Astrocyte (in vitro differentiated cells and primary cell): ENCODE results near the gene DRC1. TPM values are rescaled to one million over a fixed set of nuclear protein-coding genes. Genes with fewer than 3 reads are reported as not detected.

ENCODE experiments used
- DNase-seq: peaks from one replicate; pipeline ENCODE4 v3.0.0-alpha.2; 2010; ENCODE audit warnings: low read depth
- FAIRE-seq: peaks from 2 replicates; lab custom pipeline; 2011; peaks lifted over from hg19 to GRCh38; lab: Jason Lieb, UNC
- H2AFZ ChIP-seq: 2 replicates; pipeline ENCODE4 v1.6.0; 2012; ENCODE audit warnings: low read depth, low read length, inconsistent platforms
- H3K27ac ChIP-seq: 2 replicates; pipeline ENCODE4 v1.5.1; 2011; ENCODE audit warnings: low read depth, low read length, inconsistent platforms
- H3K27me3 ChIP-seq: 2 replicates; pipeline ENCODE4 v1.6.0; 2011; ENCODE audit warnings: low read length, inconsistent platforms; ENCODE audit not compliant: insufficient read depth
- H3K36me3 ChIP-seq: 2 replicates; pipeline ENCODE4 v1.5.1; 2011; ENCODE audit warnings: low read length, inconsistent platforms; ENCODE audit not compliant: insufficient read depth
- H3K4me1 ChIP-seq: 2 replicates; pipeline ENCODE4 v1.5.1; 2011; ENCODE audit warnings: low read length, inconsistent platforms; ENCODE audit not compliant: insufficient read depth
- H3K4me2 ChIP-seq: 2 replicates; pipeline ENCODE4 v1.6.0; 2012; ENCODE audit warnings: low read length, inconsistent platforms
- H3K4me3 ChIP-seq: 2 replicates; pipeline ENCODE4 v1.5.1; 2011; ENCODE audit warnings: low read depth, mild to moderate bottlenecking, low read length, inconsistent platforms; ENCODE audit not compliant: insufficient read depth
- H3K79me2 ChIP-seq: 2 replicates; pipeline ENCODE4 v1.6.0; 2012; ENCODE audit warnings: mild to moderate bottlenecking, low read length, inconsistent platforms; ENCODE audit not compliant: insufficient read depth
- H3K9ac ChIP-seq: 2 replicates; pipeline ENCODE4 v1.6.0; 2012; ENCODE audit warnings: mild to moderate bottlenecking, low read length, inconsistent platforms
- H3K9me3 ChIP-seq: 2 replicates; pipeline ENCODE4 v1.5.1; 2012; ENCODE audit warnings: low read depth, mild to moderate bottlenecking, low read length, inconsistent platforms; ENCODE audit not compliant: insufficient read depth
- H4K20me1 ChIP-seq: 2 replicates; pipeline ENCODE4 v1.6.0; 2012; ENCODE audit warnings: low read length, inconsistent platforms; ENCODE audit not compliant: insufficient read depth
- H3K27ac Mint-ChIP-seq: one replicate; pipeline ENCODE4 v1.8.0; 2021; ENCODE audit warnings: mild to moderate bottlenecking, mixed read lengths; ENCODE audit not compliant: unreplicated experiment
- H3K27me3 Mint-ChIP-seq: one replicate; pipeline ENCODE4 v1.8.0; 2021; ENCODE audit warnings: low read depth, mixed read lengths; ENCODE audit not compliant: unreplicated experiment
- H3K36me3 Mint-ChIP-seq: one replicate; pipeline ENCODE4 v1.8.0; 2021; ENCODE audit warnings: low read depth, mixed read lengths; ENCODE audit not compliant: unreplicated experiment
- H3K4me1 Mint-ChIP-seq: one replicate; pipeline ENCODE4 v1.8.0; 2021; ENCODE audit warnings: low read depth, mixed read lengths; ENCODE audit not compliant: unreplicated experiment
- H3K4me3 Mint-ChIP-seq: one replicate; pipeline ENCODE4 v1.8.0; 2021; ENCODE audit warnings: mild to moderate bottlenecking, moderate library complexity, mixed read lengths; ENCODE audit not compliant: unreplicated experiment
- H3K9me3 Mint-ChIP-seq: one replicate; pipeline ENCODE4 v1.8.0; 2021; ENCODE audit warnings: mild to moderate bottlenecking, mixed read lengths; ENCODE audit not compliant: unreplicated experiment
- CTCF ChIP-seq: IDR thresholded peaks from 2 replicates; pipeline ENCODE4 v1.5.1; 2011; ENCODE audit warnings: low read depth, mild to moderate bottlenecking, inconsistent platforms, low read length, moderate library complexity; ENCODE audit not compliant: insufficient read depth
- EZH2 ChIP-seq: IDR thresholded peaks from 2 replicates; pipeline ENCODE4 v1.6.1; 2012; ENCODE audit warnings: mild to moderate bottlenecking, low read length, inconsistent platforms; ENCODE audit not compliant: insufficient read depth
- total RNA-seq: library from RNA; stranded (reverse); gene quantifications from 2 replicates; pipeline ENCODE4 v1.2.1, GENCODE V29; 2021

DRC1 gene
- total RNA-seq, 1 donor from 2014 or later: 0.27 TPM

- H3K27ac Mint-ChIP-seq: no peak overlapping the region
- Histone ChIP-seq H2AFZ (no peak overlapping the region), H3K4me3 (no peak overlapping the region), H3K4me2 (no peak overlapping the region), H3K36me3 (no peaks in the 10 kb centered on the region), H3K27ac (no peak overlapping the region), H3K4me1 (peaks cover 4% of the 10 kb centered on the region), H3K27me3 (no peaks in the 10 kb centered on the region), H3K9me3 (no peaks in the 10 kb centered on the region), H3K9ac (no peak overlapping the region), H3K79me2 (no peaks in the 10 kb centered on the region), H4K20me1 (no peaks in the 10 kb centered on the region)
- peaks cover 16% of the 10 kb centered on the region for H3K27me3 Mint-ChIP-seq
- DNase-seq (no peak), FAIRE-seq (no peak)
- H3K9me3 Mint-ChIP-seq: no peaks in the 10 kb centered on the region
- TF ChIP-seq EZH2: no peak
- no peak for TF ChIP-seq CTCF
- no peaks in the 10 kb centered on the region for H3K36me3 Mint-ChIP-seq
- H3K4me3 Mint-ChIP-seq: no peak overlapping the region
- H3K4me1 Mint-ChIP-seq: peaks cover 11% of the 10 kb centered on the region
Measured at GRCh38 chr2:26462100-26462499, 60.4 kb downstream of the DRC1 start.

GRCh38 chr2:26462511-26463243, 61.0 kb downstream of the DRC1 start:
- Mint-ChIP-seq H3K4me3 (no peak overlapping the region), H3K4me1 (peaks cover 11% of the 10 kb centered on the region), H3K9me3 (no peaks in the 10 kb centered on the region), H3K36me3 (no peaks in the 10 kb centered on the region), H3K27me3 (peaks cover 16% of the 10 kb centered on the region), H3K27ac (peak overlapping the region; percentile 47)
- no peaks in the 10 kb centered on the region for H3K36me3 ChIP-seq
- no peaks in the 10 kb centered on the region for H3K79me2 ChIP-seq
- H2AFZ ChIP-seq: no peak overlapping the region
- no peaks in the 10 kb centered on the region for H3K27me3 ChIP-seq
- no peak overlapping the region for H3K9ac ChIP-seq
- H3K4me2 ChIP-seq: no peak overlapping the region
- no peak for TF ChIP-seq EZH2
- TF ChIP-seq CTCF: peak; percentile 71
- no peak for FAIRE-seq
- H3K27ac ChIP-seq: no peak overlapping the region
- peaks cover 4% of the 10 kb centered on the region for H3K4me1 ChIP-seq
- no peaks in the 10 kb centered on the region for H4K20me1 ChIP-seq
- H3K9me3 ChIP-seq: no peaks in the 10 kb centered on the region
- H3K4me3 ChIP-seq: no peak overlapping the region
- peak; percentile 65 for DNase-seq
